Aorta (tissue), 5 donors: Measurements from ENCODE around the gene HTR3C. TPM values are rescaled to one million over a fixed set of nuclear protein-coding genes. Genes with fewer than 3 reads are reported as not detected.

Experiments
- ATAC-seq: fragments of 200-7000 bp; cut with Tn5 transposase; one replicate; pipeline ENCODE4 v1.9.1; 2022; ENCODE audit warnings: moderate library complexity; ENCODE audit not compliant: low FRiP score
- DNase-seq, 2 donors: peaks; one replicate each; pipeline ENCODE4 v3.0.0-alpha.2; 2020
- H3K27ac ChIP-seq, 2 donors: one replicate each; pipeline ENCODE4 v1.5.1; 2013; ENCODE audit warnings: low read length in 2 of 2, mild to moderate bottlenecking in 2 of 2, moderate library complexity in 2 of 2, control low read depth in 1 of 2, inconsistent platforms in 1 of 2, low read depth in 1 of 2
- H3K27me3 ChIP-seq, 2 donors: one replicate each; pipeline ENCODE4 v1.6.1; 2013; ENCODE audit warnings: control low read depth in 1 of 2, low read length in 1 of 2, mild to moderate bottlenecking in 1 of 2, moderate library complexity in 1 of 2; ENCODE audit not compliant: insufficient read depth in 2 of 2, control insufficient read depth in 1 of 2
- H3K36me3 ChIP-seq, 2 donors: one replicate each; pipeline ENCODE4 v1.6.1; 2013; ENCODE audit warnings: control low read depth in 1 of 2, low read length in 1 of 2, mild to moderate bottlenecking in 1 of 2; ENCODE audit not compliant: insufficient read depth in 2 of 2, control insufficient read depth in 1 of 2
- H3K4me1 ChIP-seq, 2 donors: one replicate each; pipeline ENCODE4 v1.6.1; 2013; ENCODE audit warnings: low read length in 2 of 2, control low read depth in 1 of 2, mild to moderate bottlenecking in 1 of 2, moderate library complexity in 1 of 2; ENCODE audit not compliant: insufficient read depth in 2 of 2, control insufficient read depth in 1 of 2
- H3K4me3 ChIP-seq, 2 donors: one replicate each; pipeline ENCODE4 v1.5.1; 2013; ENCODE audit warnings: low read length in 2 of 2, control low read depth in 1 of 2, mild to moderate bottlenecking in 1 of 2
- H3K9me3 ChIP-seq: one replicate; pipeline ENCODE4 v1.6.1; 2013; ENCODE audit warnings: mild to moderate bottlenecking, low read length; ENCODE audit not compliant: control insufficient read depth
- WGBS, 2 donors: extraction: QIAGEN DNeasy Blood & Tissue Kit; methylation state at CpG; one replicate each; pipeline ENCODE4 v1.1.7; 2013; 5-methylcytosine and 5-hydroxymethylcytosine counted together
- intact Hi-C, 2 donors: fragments of 100-400 bp; cut with DNase I; formaldehyde crosslinking; loops; one replicate each; pipeline versions ENCODE4 v1.14.2 to v1.15.0; 2022
- polyA plus RNA-seq, 2 donors: library from polyadenylated mRNA; stranded (reverse); fragments of 200-250 nt; gene quantifications; one replicate each; pipeline ENCODE4 v1.2.3, GENCODE V29; 2013
- total RNA-seq, 2 donors: library from RNA; stranded (reverse); fragmentation: NEBNext Ultra II Directional; extraction: Animal tissue kit (Norgen Biotek cat#: 25700); gene quantifications; one replicate each; pipeline ENCODE4 v1.2.1, GENCODE V29; 2021
- donor health status: healthy with polysubstance abuse.
- donor health status: Bipolar disorder and iron deficiency.
- donor health status: DM: no; HTN: no; CAD: no.
- donor health status: DM: no; HTN: no; CAD: no.
- donor health status: DM: yes; HTN: yes; CAD: no.

Gene HTR3C
- total and polyA plus RNA-seq, 4 donors, result not detected

DNA sequence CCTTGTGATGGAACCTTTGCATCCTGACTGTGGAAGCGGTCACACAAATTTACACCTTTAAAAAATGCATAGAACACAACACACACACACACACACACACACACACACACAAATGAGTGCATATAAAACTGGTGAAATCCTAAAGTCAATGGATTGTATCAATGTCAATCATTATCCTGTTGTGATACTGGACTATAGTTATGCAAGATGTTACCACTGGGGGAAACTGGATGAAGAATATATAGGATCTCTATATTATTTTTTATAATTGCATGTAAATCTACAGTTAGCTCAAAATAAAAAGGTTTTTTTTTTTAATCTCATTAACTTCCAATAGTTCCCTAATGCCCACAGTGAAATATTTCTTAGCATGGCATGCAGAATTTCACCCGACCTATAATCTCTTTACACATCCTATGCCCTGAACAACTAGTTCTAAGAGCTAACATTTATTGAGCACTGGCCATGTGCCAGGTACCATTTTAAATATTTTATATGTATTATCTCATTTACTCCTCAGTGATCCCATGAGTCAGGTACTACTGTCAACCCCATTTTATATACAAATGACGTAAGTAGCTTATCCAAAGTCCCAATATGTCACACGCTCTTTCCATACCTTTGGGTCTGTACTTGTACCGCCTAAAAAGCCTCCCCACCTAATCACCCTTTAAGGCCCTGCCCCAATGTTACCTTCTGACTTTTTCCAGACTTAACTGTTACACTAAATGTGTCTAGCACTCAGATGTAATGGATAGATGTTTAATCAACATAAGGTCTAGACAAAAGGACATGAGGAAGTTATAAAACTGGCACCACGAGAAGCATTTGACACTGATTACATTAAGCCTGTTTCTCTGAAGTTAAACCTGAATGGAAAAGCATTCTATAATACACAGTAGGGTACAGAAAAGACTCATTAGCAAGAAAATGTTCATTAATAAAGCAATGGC is 40.6 kb upstream of the HTR3C start:
- H3K27ac ChIP-seq, result no peak overlapping the region
- no peak for DNase-seq
- no peaks in the 10 kb centered on the region for H3K4me1 ChIP-seq
- no peaks in the 10 kb centered on the region for H3K9me3 ChIP-seq
- WGBS, 2 donors, result 89 to 96% methylated on average over 6 of the region's 6 CpGs
- H3K36me3 ChIP-seq, result peaks cover 2 to 4% of the 10 kb centered on the region in 2 donors
- no peak overlapping the region for H3K4me3 ChIP-seq
- ATAC-seq, result no peak
- intact Hi-C loops, result loop anchor here (10.0 kb wide), 2 partner anchors 123 to 127 kb away; partner anchors contain the start of genes EIF2B5 (in 1 of the 2) and PARL (in 1 of the 2)
- H3K27me3 ChIP-seq, result no peaks in the 10 kb centered on the region

DNA sequence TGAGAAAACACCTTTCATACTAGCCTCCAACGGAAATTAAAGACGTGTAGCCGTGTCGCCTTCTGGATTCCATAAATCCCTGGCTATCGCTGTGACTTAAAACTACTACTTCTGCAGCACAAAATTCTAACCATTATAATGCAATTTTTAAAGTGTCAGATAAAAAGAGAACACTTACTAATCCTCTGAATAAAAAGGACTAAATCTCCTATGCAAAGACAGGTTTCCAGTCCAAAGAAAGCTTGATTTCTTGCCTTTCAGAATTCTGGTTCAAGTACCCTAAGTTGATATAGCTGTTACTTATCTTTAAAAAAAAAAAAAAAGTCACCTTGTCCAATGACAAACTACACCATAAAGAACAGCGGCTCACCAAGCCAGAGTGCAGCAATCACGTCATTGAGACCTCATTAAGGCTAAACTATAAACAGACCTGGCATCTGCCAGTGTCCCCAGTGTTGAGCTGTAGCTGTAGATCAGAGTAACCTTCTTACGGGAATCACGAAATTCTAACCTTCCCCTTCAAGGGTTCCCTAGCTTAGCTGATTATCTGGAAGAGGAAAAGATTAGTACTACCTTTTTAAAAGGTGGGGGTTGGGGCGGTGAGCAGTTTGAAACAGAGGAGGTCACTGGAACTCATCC is 37.3 kb upstream of the HTR3C start:
- WGBS, 2 donors, result 85 to 91% methylated on average over 10 of the region's 10 CpGs
- Histone ChIP-seq H3K4me3 (no peak overlapping the region), H3K9me3 (no peaks in the 10 kb centered on the region), H3K27ac (no peak overlapping the region), H3K36me3 (peaks cover 2 to 4% of the 10 kb centered on the region in 2 donors), H3K4me1 (no peaks in the 10 kb centered on the region), H3K27me3 (no peaks in the 10 kb centered on the region)
- no peak for DNase-seq
- intact Hi-C loops, result loop anchor here (10.0 kb wide), 2 partner anchors 119 to 131 kb away; partner anchors contain the start of genes EIF2B5 (in 1 of the 2) and PARL (in 1 of the 2)
- ATAC-seq, result no peak

DNA sequence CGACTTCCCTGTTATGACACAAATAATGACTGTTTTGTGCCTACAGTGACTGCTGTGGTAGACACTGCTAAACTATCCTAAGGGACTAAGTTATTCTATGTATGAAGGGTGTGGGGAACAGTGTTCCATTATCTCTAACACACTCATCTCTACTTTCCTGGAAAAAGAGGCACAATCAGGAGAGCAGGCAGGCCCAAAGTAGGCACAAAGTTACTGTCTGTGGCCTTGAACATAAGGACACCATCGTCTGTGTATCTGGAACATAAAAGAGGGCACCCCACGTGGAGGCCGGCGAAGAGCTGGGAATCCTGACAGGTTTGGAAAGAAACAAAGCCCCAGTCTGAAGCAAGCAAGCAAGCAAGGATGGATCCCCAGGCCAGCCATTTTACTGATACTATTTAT is 36.7 kb upstream of the HTR3C start:
- 90 to 91% methylated on average over 5 of the region's 5 CpGs for WGBS, 2 donors
- no peak overlapping the region for H3K27ac ChIP-seq
- ATAC-seq, result no peak

DNA sequence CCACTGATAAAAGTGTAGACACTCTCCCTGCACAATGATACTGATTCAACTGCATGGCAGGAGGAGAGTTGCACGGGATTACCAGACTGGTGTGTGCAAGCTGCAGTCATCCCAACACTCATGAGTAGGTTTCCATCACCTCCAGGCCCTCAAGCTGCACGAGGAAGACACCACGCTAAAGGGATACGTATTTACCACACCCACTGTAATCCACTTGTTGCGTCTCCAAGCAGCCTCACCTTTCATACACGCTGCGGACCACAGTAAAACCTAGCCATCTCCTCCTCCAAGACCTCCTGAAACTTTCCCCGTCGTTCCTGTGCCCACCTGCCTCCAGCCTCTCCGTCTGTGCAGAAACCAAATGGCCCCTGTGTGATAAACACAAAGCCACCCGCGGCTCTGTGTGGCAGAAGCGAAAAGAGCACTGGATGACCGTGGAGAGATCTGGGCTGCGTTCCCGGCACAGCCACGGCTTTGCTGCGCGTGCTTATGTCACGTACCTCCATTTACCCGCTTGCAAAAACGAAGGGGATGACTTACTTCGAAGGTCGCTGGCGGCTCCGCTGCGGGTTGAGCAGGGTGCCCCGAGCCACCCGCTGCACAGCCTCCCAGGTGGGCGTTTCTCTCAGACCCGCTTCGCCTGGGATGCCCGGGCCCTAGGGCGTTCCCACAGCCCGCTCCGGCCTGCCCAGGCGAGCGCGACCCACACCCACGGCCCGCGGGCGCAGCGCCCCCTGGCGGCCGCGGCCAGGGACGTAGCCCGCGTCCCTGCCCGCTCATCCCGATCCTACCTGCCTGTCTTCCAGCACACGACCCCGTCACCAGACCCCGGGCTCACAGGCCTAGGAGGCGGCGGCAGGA is 35.8 kb upstream of the HTR3C start:
- H3K4me1 ChIP-seq, result no peaks in the 10 kb centered on the region
- peaks cover 2 to 4% of the 10 kb centered on the region in 2 donors for H3K36me3 ChIP-seq
- H3K27me3 ChIP-seq, result no peaks in the 10 kb centered on the region
- peak; percentile 74 to 89 for DNase-seq
- no peaks in the 10 kb centered on the region for H3K9me3 ChIP-seq
- H3K27ac ChIP-seq, result no peak overlapping the region
- WGBS, 2 donors, result 5 to 10% methylated on average over 56 to 57 of the region's 57 CpGs
- intact Hi-C loops, result loop anchor here (1.0 to 10.0 kb wide), 3 partner anchors 118 to 132 kb away; partner anchors contain the start of genes EIF2B5 (in 1 of the 2) and PARL (in 1 of the 2)
- H3K4me3 ChIP-seq, result peak overlapping the region; percentile 52 to 85
- peak; percentile 97 for ATAC-seq

More for the DNA sequence above, 36.7 kb upstream of the HTR3C start:
- H3K27me3 ChIP-seq, result no peaks in the 10 kb centered on the region
- no peak for DNase-seq
- intact Hi-C loops, result loop anchor here (10.0 kb wide), 2 partner anchors 119 to 131 kb away; partner anchors contain the start of genes EIF2B5 (in 1 of the 2) and PARL (in 1 of the 2)
- no peak overlapping the region for H3K4me3 ChIP-seq
- no peaks in the 10 kb centered on the region for H3K9me3 ChIP-seq
- H3K36me3 ChIP-seq, result peaks cover 2 to 4% of the 10 kb centered on the region in 2 donors
- H3K4me1 ChIP-seq, result no peaks in the 10 kb centered on the region

DNA sequence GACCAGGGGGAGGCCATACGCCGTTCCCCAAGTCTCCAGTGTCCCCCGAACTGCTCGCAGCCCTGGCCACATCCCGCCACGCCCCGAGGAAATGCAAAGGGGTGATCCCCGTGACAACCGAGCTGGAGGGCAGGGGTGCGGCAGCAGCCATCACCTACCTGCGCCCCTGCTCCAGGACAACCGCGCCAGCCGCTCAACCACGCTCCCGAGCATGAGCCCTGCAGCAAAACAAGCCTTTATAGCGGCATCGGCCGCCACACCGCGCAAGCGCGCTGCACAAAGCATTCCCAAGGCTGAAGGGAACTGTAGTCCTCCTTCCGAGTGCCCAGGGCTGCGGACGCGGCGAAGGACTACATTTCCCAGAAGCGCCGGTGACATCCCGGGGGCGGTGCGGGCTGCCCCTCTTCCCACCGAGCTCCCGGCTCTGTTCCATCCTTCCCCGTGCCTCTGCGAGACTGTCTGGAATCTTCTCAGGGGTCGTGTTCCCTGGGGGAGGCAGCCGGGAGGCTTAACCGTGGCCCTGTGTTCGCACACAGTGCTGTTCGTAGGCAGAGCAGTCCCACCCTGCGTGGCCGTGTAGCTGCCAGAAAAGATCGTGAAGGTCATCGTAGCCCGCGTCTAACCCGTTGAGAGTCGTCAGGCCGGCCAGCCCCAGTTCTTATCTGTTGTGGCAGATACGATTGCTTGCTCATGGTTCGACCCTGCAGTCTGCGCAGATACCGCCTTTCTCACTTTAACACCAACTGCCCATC is 35.0 kb upstream of the HTR3C start, which contains the start of gene ABCC5:
Gene ABCC5 (minus strand): TSS at position 213 of the 752 bp plus-strand sequence. CDS start 3,492 bp downstream, outside the sequence.
- Histone ChIP-seq H3K9me3 (no peaks in the 10 kb centered on the region), H3K36me3 (no peaks in the 10 kb centered on the region), H3K27me3 (no peaks in the 10 kb centered on the region), H3K27ac (peak within 1 kb of the TSS in 1 of 2 donors; percentile 11), H3K4me3 (peak within 1 kb of the TSS; percentile 52 to 85), H3K4me1 (no peaks in the 10 kb centered on the region)
- intact Hi-C loops, result loop anchor here (1.0 to 10.0 kb wide), 3 partner anchors 117 to 133 kb away; partner anchors contain the start of genes EIF2B5 (in 1 of the 2) and PARL (in 1 of the 2)
- WGBS, 2 donors, result 0 to 1% methylated on average over 49 to 55 of the region's 55 CpGs
- ATAC-seq (peak; percentile 99), DNase-seq (peak; percentile 95 to 96)

DNA sequence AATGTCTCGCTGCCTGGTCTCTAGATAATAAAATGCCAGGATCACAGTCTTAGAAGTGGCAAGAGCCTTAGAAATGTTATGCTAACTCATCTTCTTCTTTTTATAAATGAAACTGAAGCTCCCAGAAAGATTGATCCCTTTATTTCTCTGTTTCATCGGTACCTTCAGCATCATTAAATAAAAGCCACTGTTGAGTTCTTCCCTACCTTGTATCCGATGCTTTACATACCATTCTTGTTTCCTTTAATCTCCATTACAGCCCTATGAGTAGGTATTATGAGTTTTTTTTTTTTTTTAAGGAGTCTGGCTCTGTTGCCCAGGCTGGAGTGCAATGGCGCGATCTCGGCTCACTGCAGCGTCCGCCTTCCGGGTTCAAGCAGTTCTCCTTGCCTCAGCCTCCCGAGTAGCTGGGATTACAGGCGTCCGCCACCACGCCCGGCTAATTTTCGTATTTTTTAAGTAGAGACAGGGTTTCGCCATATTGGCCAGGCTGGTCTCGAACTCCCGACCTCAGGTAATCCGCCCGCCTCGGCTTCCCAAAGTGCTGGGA is 34.3 kb upstream of the HTR3C start:
- no peak overlapping the region for H3K27ac ChIP-seq
- H3K36me3 ChIP-seq, result no peaks in the 10 kb centered on the region
- H3K27me3 ChIP-seq, result no peaks in the 10 kb centered on the region
- intact Hi-C loops, result loop anchor here (10.0 kb wide), 2 partner anchors 116 to 134 kb away; partner anchors contain the start of genes EIF2B5 (in 1 of the 2) and PARL (in 1 of the 2)
- H3K4me3 ChIP-seq, result peak overlapping the region; percentile 49 to 85
- ATAC-seq (no peak), DNase-seq (no peak)
- no peaks in the 10 kb centered on the region for H3K9me3 ChIP-seq
- WGBS, 2 donors, result 90 to 91% methylated on average over 21 of the region's 21 CpGs
- no peaks in the 10 kb centered on the region for H3K4me1 ChIP-seq

DNA sequence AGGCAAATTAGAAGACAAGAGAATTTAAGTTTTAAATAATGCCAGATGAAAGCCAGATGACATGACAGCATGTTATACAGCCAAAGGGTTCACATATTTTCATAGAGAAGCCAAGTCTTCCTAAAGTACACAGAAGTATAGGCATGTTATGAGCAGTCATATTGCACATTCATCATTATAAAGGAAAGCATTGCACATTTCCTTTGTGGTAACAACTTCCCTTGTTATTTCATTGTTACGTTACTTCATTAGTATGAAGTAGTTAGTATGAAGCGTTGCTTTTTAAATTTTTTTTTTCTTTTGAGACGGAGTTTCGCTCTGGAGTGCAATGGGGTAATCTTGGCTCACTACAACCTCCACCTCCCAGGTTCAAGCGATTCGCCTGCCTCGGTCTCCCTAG is 30.5 kb upstream of the HTR3C start:
- 71 to 83% methylated on average over 7 of the region's 7 CpGs for WGBS, 2 donors
- Histone ChIP-seq H3K4me1 (no peaks in the 10 kb centered on the region), H3K27me3 (no peaks in the 10 kb centered on the region), H3K4me3 (no peak overlapping the region), H3K9me3 (no peaks in the 10 kb centered on the region), H3K36me3 (no peaks in the 10 kb centered on the region), H3K27ac (no peak overlapping the region)
- intact Hi-C loops, result no loop called here
- DNase-seq, result no peak
- ATAC-seq, result no peak
